GM12878 (cell line): ENCODE results near the gene FAM184B. TPM values are rescaled to one million over a fixed set of nuclear protein-coding genes. Genes with fewer than 3 reads are reported as not detected.

Experiments used
- ATAC-seq: fragments of 200-7000 bp; cut with Tn5 transposase; 3 replicates; pipeline ENCODE4 v1.9.1; 2020; ENCODE audit warnings: mild to moderate bottlenecking, moderate library complexity
- BruUV-seq: library from RNA; stranded (reverse); fragments of 400-500 nt; replicated peaks from 2 replicates; lab custom pipeline; 2021; lab: Mats Ljungman, UMichigan
- CTCF ChIA-PET: fragments of 300-600 bp; sonication (Branson Sonifier 250); formaldehyde crosslinking; extraction: SDS; loops from one replicate; lab custom pipeline; 2021; ENCODE audit warnings: inconsistent platforms; lab: Yijun Ruan, JAX
- POLR2A ChIA-PET: fragments of 350-600 bp; formaldehyde crosslinking; extraction: SDS; loops from one replicate; lab custom pipeline; 2021; ENCODE audit warnings: inconsistent platforms; lab: Charles Lee
- RAD21 ChIA-PET: fragments of 300-600 bp; sonication (Branson Sonifier 250); formaldehyde crosslinking; loops from one replicate; lab custom pipeline; 2023; ENCODE audit warnings: antibody characterized with exemption; ENCODE audit not compliant: unreplicated experiment; lab: Charles Lee
- SMC1A ChIA-PET: fragments of 300-600 bp; sonication (Branson Sonifier 250); formaldehyde crosslinking; loops from one replicate; lab custom pipeline; 2023; ENCODE audit not compliant: unreplicated experiment, uncharacterized antibody; lab: Charles Lee
- DNase-seq: peaks from one replicate; pipeline ENCODE4 v3.0.0-alpha.2; 2011; ENCODE audit warnings: low read depth, low spot score
- FAIRE-seq: peaks from 3 replicates; lab custom pipeline; 2011; peaks lifted over from hg19 to GRCh38; lab: Jason Lieb, UNC
- H2AFZ ChIP-seq: 2 replicates; pipeline ENCODE4 v1.6.0; 2011; ENCODE audit warnings: low read depth, low read length, control low read depth; ENCODE audit not compliant: control insufficient read depth
- H3K27ac ChIP-seq: 2 replicates; pipeline ENCODE4 v1.5.1; 2011; ENCODE audit warnings: control low read depth; ENCODE audit not compliant: control insufficient read depth, insufficient read depth
- H3K27me3 ChIP-seq, 2 experiments: replicated peaks in 1 of 2; 2 replicates each; pipeline versions ENCODE4 v1.6.0 to v1.6.1; 2011; ENCODE audit warnings: low read length in 1 of 2; ENCODE audit not compliant: control insufficient read depth in 2 of 2, insufficient read depth in 2 of 2
- H3K36me3 ChIP-seq, 2 experiments: 2 replicates each; pipeline ENCODE4 v1.5.1; 2011; ENCODE audit warnings: low read length in 1 of 2; ENCODE audit not compliant: control insufficient read depth in 2 of 2, insufficient read depth in 2 of 2
- H3K4me1 ChIP-seq: 2 replicates; pipeline ENCODE4 v1.6.1; 2011; ENCODE audit warnings: mild to moderate bottlenecking, low read length, moderate library complexity, mixed read lengths; ENCODE audit not compliant: control insufficient read depth, insufficient read depth
- H3K4me2 ChIP-seq: 2 replicates; pipeline ENCODE4 v1.6.0; 2011; ENCODE audit warnings: control low read depth; ENCODE audit not compliant: control insufficient read depth, insufficient read depth
- H3K4me3 ChIP-seq: fragments of 200-600 bp; sonication (generic); 2 replicates; pipeline ENCODE4 v1.5.1; 2016
- H3K79me2 ChIP-seq: 2 replicates; pipeline ENCODE4 v1.6.0; 2011; ENCODE audit warnings: low read length; ENCODE audit not compliant: control insufficient read depth, insufficient read depth
- H3K9ac ChIP-seq: 2 replicates; pipeline ENCODE4 v1.8.0; 2011; ENCODE audit warnings: low read length, control low read depth, mixed read lengths; ENCODE audit not compliant: control insufficient read depth, insufficient read depth
- H3K9me3 ChIP-seq: replicated peaks from 3 replicates; pipeline ENCODE4 v1.5.1; 2011; ENCODE audit warnings: mild to moderate bottlenecking, low read length; ENCODE audit not compliant: control insufficient read depth, insufficient read depth
- H4K20me1 ChIP-seq: 2 replicates; pipeline ENCODE4 v1.6.0; 2011; ENCODE audit not compliant: control insufficient read depth, insufficient read depth
- BHLHE40 ChIP-seq, 2 experiments: fragments of 450-650 bp in 1 of 2; IDR thresholded peaks; 2 replicates each; pipeline ENCODE4 v1.6.1; 2011 to 2017; ENCODE audit warnings: low read depth in 2 of 2, borderline replicate concordance in 1 of 2, improper control_type of control experiment in 1 of 2, low read length in 1 of 2, mild to moderate bottlenecking in 1 of 2
- CEBPB ChIP-seq, 2 experiments: fragments of 150-350 bp in 1 of 2; IDR thresholded peaks; 2 replicates each; pipeline ENCODE4 v1.6.1; 2012 to 2014; ENCODE audit warnings: low read depth in 2 of 2, low read length in 2 of 2, borderline replicate concordance in 1 of 2, inconsistent platforms in 1 of 2
- CEBPZ ChIP-seq: fragments of 150-350 bp; IDR thresholded peaks from 2 replicates; pipeline ENCODE4 v1.6.1; 2016; ENCODE audit warnings: low read depth, low read length
- HDAC2 ChIP-seq: fragments of 200-600 bp; sonication (generic); IDR thresholded peaks from 2 replicates; pipeline ENCODE4 v1.6.1; 2017
- NFXL1 ChIP-seq: fragments of 450-650 bp; IDR thresholded peaks from 2 replicates; pipeline ENCODE4 v1.6.1; 2017; ENCODE audit warnings: antibody characterized with exemption, mild to moderate bottlenecking, borderline replicate concordance
- NR2C1 ChIP-seq: fragments of 450-650 bp; IDR thresholded peaks from 2 replicates; pipeline ENCODE4 v1.6.1; 2017; ENCODE audit warnings: antibody characterized with exemption, mild to moderate bottlenecking, moderate library complexity
- POLR2AphosphoS5 ChIP-seq: IDR thresholded peaks from 2 replicates; pipeline ENCODE4 v1.6.1; 2011; ENCODE audit warnings: mild to moderate bottlenecking, low read length, inconsistent platforms
- ZBTB40 ChIP-seq: fragments of 450-650 bp; IDR thresholded peaks from 2 replicates; pipeline ENCODE4 v1.6.1; 2016; ENCODE audit warnings: mild to moderate bottlenecking, moderate library complexity, borderline replicate concordance
- WGBS: methylation state at CpG from one replicate; pipeline ENCODE4 v1.1.6; 2016; ENCODE audit warnings: low lambda C conversion rate; ENCODE audit not compliant: insufficient replicate concordance, insufficient coverage; ENCODE audit errors: missing lambda C conversion rate; 5-methylcytosine and 5-hydroxymethylcytosine counted together
- in situ Hi-C: fragments of 300-500 bp; cut with MboI; formaldehyde crosslinking; loops from 9 replicates; pipeline ENCODE4 v1.14.3; 2018; ENCODE audit warnings: mixed read lengths
- intact Hi-C: fragments of 100-400 bp; cut with micrococcal nuclease; formaldehyde crosslinking; loops from one replicate; pipeline ENCODE4 v1.14.2; 2022; ENCODE audit not compliant: unreplicated experiment
- polyA plus RNA-seq, 11 experiments: library from polyadenylated mRNA; depleted of rRNA in 4 of 11; unstranded in 6 of 11; stranded (reverse) in 5 of 11; fragments of >200 nt; fragmentation: Nextera tagmentation in 4 of 11; fragmentation: Illumina TruSeq in 1 of 11; extraction: Ambion mirVana in 4 of 11; extraction: Trizol in 1 of 11; gene quantifications; 1 replicate in 1 of 11; 2 replicates in 10 of 11; pipeline versions ENCODE4 v1.2.1 to v1.2.3, GENCODE V29; 2011 to 2016; ENCODE audit warnings: inconsistent platforms in 2 of 11, missing spikeins in 2 of 11, low read depth in 1 of 11
- total RNA-seq, 4 experiments: library from RNA; depleted of rRNA in 3 of 4; stranded (reverse); fragments of >200 nt in 3 of 4; fragmentation: Illumina TruSeq in 1 of 4; extraction: Trizol in 1 of 4; gene quantifications; 2 replicates each; pipeline versions ENCODE4 v1.2.1 to v1.2.3, GENCODE V29; 2013 to 2021
- TF ChIP-seq, protein P1 (sequence below): fragments of 450-650 bp; formaldehyde crosslinking; IDR thresholded peaks from 2 replicates; pipeline ENCODE4 v1.5.0; 2022; ENCODE audit warnings: mild to moderate bottlenecking, missing genetic modification characterization
- TF ChIP-seq, protein P2 (sequence below): IDR thresholded peaks from 2 replicates; pipeline ENCODE4 v1.6.1; 2012; ENCODE audit warnings: low read length, inconsistent platforms

The FAM184B gene
- total and polyA plus RNA-seq, 10 of the 15 experiments (the other 5 are each of a cell fraction or from before 2014, with no cell fraction given): under 0.01 TPM; not detected in 9

DNA sequence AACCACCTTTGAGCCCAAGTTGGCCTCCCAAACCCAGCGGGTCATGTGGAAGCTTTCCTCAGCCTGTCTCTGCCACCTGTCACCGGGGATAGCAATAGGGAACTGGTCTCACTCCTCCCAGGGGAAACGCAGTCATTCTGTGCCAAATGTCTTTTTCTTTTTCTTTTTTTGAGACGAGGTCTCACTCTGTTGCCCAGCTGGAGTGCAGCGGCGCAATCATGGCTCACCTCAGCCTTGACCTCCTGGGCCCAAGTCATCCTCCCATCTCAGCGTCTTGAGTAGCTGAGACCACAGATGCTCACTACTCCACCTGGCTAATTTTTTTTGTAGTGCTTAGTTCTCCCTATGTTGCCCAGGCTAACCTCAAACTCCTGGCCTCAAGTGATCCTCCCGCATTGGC lies 126.7 kb downstream of the FAM184B start:
- Histone ChIP-seq H3K27me3 (no peaks in the 10 kb centered on the region; a peak in 1 of 4 replicates), H3K4me2 (no peak overlapping the region), H3K79me2 (no peaks in the 10 kb centered on the region), H3K9me3 (no peaks in the 10 kb centered on the region), H4K20me1 (no peaks in the 10 kb centered on the region), H3K4me1 (no peaks in the 10 kb centered on the region), H3K27ac (no peak overlapping the region), H3K36me3 (no peaks in the 10 kb centered on the region; a peak in 1 of 4 replicates), H3K9ac (no peak overlapping the region), H3K4me3 (no peak overlapping the region), H2AFZ (no peak overlapping the region)
- intact Hi-C loops (no loop called here), in situ Hi-C loops (no loop called here)
- ATAC-seq: no peak
- ChIA-PET SMC1A (interaction anchor here (0.9 kb wide), 1 partner anchor 40 kb away, joined by 3 read pairs; no protein-coding TSS in a partner anchor), POLR2A (no interaction called here), CTCF (no interaction called here), RAD21 (no interaction called here)
- 13% methylated on average over 8 of the region's 8 CpGs for WGBS
- DNase-seq: no peak
- FAIRE-seq: no peak
- no TSS peak for BruUV-seq
- no peak for TF ChIP-seq BHLHE40 (IDR thresholded peaks at IDR 0.05; ENCODE audit: borderline replicate concordance in 1 of 2, low read depth in 2 of 2, low read length in 1 of 2)
- TF ChIP-seq NR2C1: no peak
- no peak for TF ChIP-seq HDAC2
- no peak for TF ChIP-seq CEBPB (IDR thresholded peaks at IDR 0.05; ENCODE audit: borderline replicate concordance in 1 of 2, low read depth in 2 of 2, low read length in 2 of 2)
- TF ChIP-seq CEBPZ: no peak
- TF ChIP-seq POLR2AphosphoS5: no peak
- TF ChIP-seq, protein P1, sequence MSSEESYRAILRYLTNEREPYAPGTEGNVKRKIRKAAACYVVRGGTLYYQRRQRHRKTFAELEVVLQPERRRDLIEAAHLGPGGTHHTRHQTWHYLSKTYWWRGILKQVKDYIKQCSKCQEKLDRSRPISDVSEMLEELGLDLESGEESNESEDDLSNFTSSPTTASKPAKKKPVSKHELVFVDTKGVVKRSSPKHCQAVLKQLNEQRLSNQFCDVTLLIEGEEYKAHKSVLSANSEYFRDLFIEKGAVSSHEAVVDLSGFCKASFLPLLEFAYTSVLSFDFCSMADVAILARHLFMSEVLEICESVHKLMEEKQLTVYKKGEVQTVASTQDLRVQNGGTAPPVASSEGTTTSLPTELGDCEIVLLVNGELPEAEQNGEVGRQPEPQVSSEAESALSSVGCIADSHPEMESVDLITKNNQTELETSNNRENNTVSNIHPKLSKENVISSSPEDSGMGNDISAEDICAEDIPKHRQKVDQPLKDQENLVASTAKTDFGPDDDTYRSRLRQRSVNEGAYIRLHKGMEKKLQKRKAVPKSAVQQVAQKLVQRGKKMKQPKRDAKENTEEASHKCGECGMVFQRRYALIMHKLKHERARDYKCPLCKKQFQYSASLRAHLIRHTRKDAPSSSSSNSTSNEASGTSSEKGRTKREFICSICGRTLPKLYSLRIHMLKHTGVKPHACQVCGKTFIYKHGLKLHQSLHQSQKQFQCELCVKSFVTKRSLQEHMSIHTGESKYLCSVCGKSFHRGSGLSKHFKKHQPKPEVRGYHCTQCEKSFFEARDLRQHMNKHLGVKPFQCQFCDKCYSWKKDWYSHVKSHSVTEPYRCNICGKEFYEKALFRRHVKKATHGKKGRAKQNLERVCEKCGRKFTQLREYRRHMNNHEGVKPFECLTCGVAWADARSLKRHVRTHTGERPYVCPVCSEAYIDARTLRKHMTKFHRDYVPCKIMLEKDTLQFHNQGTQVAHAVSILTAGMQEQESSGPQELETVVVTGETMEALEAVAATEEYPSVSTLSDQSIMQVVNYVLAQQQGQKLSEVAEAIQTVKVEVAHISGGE: no peak
- TF ChIP-seq, protein P2, sequence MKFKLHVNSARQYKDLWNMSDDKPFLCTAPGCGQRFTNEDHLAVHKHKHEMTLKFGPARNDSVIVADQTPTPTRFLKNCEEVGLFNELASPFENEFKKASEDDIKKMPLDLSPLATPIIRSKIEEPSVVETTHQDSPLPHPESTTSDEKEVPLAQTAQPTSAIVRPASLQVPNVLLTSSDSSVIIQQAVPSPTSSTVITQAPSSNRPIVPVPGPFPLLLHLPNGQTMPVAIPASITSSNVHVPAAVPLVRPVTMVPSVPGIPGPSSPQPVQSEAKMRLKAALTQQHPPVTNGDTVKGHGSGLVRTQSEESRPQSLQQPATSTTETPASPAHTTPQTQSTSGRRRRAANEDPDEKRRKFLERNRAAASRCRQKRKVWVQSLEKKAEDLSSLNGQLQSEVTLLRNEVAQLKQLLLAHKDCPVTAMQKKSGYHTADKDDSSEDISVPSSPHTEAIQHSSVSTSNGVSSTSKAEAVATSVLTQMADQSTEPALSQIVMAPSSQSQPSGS: no peak
- TF ChIP-seq ZBTB40: no peak
- no peak for TF ChIP-seq NFXL1
